ENCODE results near the gene MOB3A.

MOB3A gene

DNA sequence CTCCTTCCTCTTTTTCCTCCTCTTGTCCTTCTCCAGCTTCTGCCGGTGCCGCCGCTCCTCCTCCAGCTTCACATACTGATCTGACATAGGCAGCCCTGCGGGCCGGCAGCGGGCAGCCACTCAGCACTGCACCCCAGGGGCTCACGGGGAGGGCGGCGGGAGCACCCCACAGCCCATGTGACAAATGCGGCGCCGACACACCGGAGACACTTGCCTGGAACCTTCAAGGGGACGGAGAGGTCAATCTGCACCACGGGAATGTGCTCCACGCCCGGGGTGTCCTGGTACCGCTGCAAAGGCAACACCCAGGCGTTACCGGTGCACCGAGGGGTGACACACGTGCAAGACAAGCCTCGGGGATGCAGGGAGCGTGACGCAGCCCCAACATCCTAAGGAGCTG is 19.2 kb upstream of the MOB3A start:
- no peaks in the 10 kb centered on the region for H3K9me2 ChIP-seq (replicated peaks; ENCODE audit: control insufficient read depth, low read length)

DNA sequence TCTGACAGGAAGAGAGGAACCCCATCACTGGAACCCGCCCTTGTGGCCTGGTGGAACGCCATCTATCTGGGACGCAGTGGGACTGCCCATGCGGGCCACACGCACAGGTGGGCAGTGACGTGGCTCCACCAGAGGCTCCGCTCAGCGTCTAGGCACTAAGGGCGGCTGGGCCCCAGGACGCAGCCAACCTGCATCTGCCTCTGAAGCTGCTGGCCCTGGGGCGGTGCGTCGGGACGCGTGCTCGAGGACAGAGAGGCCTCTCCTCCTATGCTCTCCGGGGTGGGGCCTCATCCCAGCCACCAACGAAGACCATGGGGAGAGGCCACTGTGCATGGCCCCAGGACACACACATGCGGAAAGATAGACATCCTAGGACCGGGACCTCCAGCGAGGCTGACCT is 18.7 kb upstream of the MOB3A start:
- no peaks in the 10 kb centered on the region for H3K9me3 ChIP-seq (ENCODE audit: control insufficient read depth, insufficient read depth, low read length)
- H3K36me3 ChIP-seq (ENCODE audit: control insufficient read depth, low read length) = peaks cover 82% of the 10 kb centered on the region
- no peaks in the 10 kb centered on the region for H3K79me2 ChIP-seq (ENCODE audit: control insufficient read depth, low read length)
- H3K4me1 ChIP-seq (ENCODE audit: control insufficient read depth, low read length) = no peaks in the 10 kb centered on the region
- TF ChIP-seq EZH2phosphoT487 (IDR thresholded peaks at IDR 0.05; ENCODE audit: borderline replicate concordance, low read length) = no peak
- TF ChIP-seq, protein P1, sequence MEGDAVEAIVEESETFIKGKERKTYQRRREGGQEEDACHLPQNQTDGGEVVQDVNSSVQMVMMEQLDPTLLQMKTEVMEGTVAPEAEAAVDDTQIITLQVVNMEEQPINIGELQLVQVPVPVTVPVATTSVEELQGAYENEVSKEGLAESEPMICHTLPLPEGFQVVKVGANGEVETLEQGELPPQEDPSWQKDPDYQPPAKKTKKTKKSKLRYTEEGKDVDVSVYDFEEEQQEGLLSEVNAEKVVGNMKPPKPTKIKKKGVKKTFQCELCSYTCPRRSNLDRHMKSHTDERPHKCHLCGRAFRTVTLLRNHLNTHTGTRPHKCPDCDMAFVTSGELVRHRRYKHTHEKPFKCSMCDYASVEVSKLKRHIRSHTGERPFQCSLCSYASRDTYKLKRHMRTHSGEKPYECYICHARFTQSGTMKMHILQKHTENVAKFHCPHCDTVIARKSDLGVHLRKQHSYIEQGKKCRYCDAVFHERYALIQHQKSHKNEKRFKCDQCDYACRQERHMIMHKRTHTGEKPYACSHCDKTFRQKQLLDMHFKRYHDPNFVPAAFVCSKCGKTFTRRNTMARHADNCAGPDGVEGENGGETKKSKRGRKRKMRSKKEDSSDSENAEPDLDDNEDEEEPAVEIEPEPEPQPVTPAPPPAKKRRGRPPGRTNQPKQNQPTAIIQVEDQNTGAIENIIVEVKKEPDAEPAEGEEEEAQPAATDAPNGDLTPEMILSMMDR (IDR thresholded peaks at IDR 0.05; ENCODE audit: low read depth, low read length, poor library complexity, severe bottlenecking) = no peak
- no peak overlapping the region for H3K4me2 ChIP-seq (ENCODE audit: low read length)
- no peaks in the 10 kb centered on the region for H3K9me2 ChIP-seq (replicated peaks; ENCODE audit: control insufficient read depth, low read length)
- H3K27ac ChIP-seq (ENCODE audit: low read depth, low read length) = no peak overlapping the region
- H3K27me3 ChIP-seq (ENCODE audit: control insufficient read depth, low read length) = no peaks in the 10 kb centered on the region
- no peak overlapping the region for H3K4me3 ChIP-seq (ENCODE audit: low read length)
- no peaks in the 10 kb centered on the region for H4K20me1 ChIP-seq (ENCODE audit: control insufficient read depth, insufficient read depth, low read depth, low read length)
- no peaks in the 10 kb centered on the region for H3F3A ChIP-seq (ENCODE audit: control insufficient read depth, insufficient read depth)

More for the DNA sequence above, 19.2 kb upstream of the MOB3A start:
- Histone ChIP-seq H3K4me3 (ENCODE audit: low read length) (no peak overlapping the region), H3K9me3 (ENCODE audit: control insufficient read depth, insufficient read depth, low read length) (no peaks in the 10 kb centered on the region), H3K27ac (ENCODE audit: low read depth, low read length) (no peak overlapping the region), H3K4me2 (ENCODE audit: low read length) (no peak overlapping the region), H3K36me3 (ENCODE audit: control insufficient read depth, low read length) (peaks cover 82% of the 10 kb centered on the region), H3K27me3 (ENCODE audit: control insufficient read depth, low read length) (no peaks in the 10 kb centered on the region), H4K20me1 (ENCODE audit: control insufficient read depth, insufficient read depth, low read depth, low read length) (no peaks in the 10 kb centered on the region), H3F3A (ENCODE audit: control insufficient read depth, insufficient read depth) (no peaks in the 10 kb centered on the region), H3K4me1 (ENCODE audit: control insufficient read depth, low read length) (no peaks in the 10 kb centered on the region), H3K79me2 (ENCODE audit: control insufficient read depth, low read length) (no peaks in the 10 kb centered on the region)
- TF ChIP-seq EZH2phosphoT487 (IDR thresholded peaks at IDR 0.05; ENCODE audit: borderline replicate concordance, low read length) = no peak
- TF ChIP-seq, protein P1 (IDR thresholded peaks at IDR 0.05; ENCODE audit: low read depth, low read length, poor library complexity, severe bottlenecking) = no peak

DNA sequence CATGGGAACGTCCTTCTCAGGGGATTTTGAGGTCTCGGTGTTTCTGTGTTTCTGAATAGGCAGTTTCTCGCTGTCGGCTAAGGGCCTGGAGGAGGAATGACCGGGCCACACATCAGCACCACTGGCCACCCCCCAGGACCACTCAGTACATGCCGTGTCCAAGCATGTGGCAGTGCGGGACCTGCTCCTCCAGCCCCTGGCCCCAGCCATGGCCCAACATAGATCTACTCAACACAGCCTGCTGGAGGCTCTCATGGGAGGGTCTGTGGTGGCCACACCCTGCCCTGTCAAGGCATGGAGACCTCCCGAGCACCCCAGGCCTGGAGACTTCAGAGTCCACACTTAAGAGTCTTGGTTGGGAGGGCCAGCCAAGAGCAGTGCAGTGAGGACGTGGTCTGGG is 18.1 kb upstream of the MOB3A start:
- H3K4me3 ChIP-seq (ENCODE audit: low read length) = no peak overlapping the region
- no peaks in the 10 kb centered on the region for H3K27me3 ChIP-seq (ENCODE audit: control insufficient read depth, low read length)
- H3K4me1 ChIP-seq (ENCODE audit: control insufficient read depth, low read length) = no peaks in the 10 kb centered on the region
- no peaks in the 10 kb centered on the region for H3K79me2 ChIP-seq (ENCODE audit: control insufficient read depth, low read length)
- H3K36me3 ChIP-seq (ENCODE audit: control insufficient read depth, low read length) = peaks cover 87% of the 10 kb centered on the region
- no peak overlapping the region for H3K4me2 ChIP-seq (ENCODE audit: low read length)
- no peak overlapping the region for H3K27ac ChIP-seq (ENCODE audit: low read depth, low read length)
- no peak for TF ChIP-seq EZH2phosphoT487 (IDR thresholded peaks at IDR 0.05; ENCODE audit: borderline replicate concordance, low read length)
- TF ChIP-seq, protein P1 (IDR thresholded peaks at IDR 0.05; ENCODE audit: low read depth, low read length, poor library complexity, severe bottlenecking) = no peak
- no peaks in the 10 kb centered on the region for H3F3A ChIP-seq (ENCODE audit: control insufficient read depth, insufficient read depth)
- H4K20me1 ChIP-seq (ENCODE audit: control insufficient read depth, insufficient read depth, low read depth, low read length) = no peaks in the 10 kb centered on the region
- H3K9me2 ChIP-seq (replicated peaks; ENCODE audit: control insufficient read depth, low read length) = no peaks in the 10 kb centered on the region
- no peaks in the 10 kb centered on the region for H3K9me3 ChIP-seq (ENCODE audit: control insufficient read depth, insufficient read depth, low read length)
